ENCODE data around the gene RNF220. TPM values are rescaled to one million over a fixed set of nuclear protein-coding genes. Genes with fewer than 3 reads are reported as not detected.

RNF220 gene
- total RNA-seq, 1 experiment from 2014 or later, result 68.7 TPM

GRCh38 chr1:44471911-44472453 lies 66.9 kb downstream of the RNF220 start:
- no TSS peak for BruUV-seq (replicated peaks)
- Mint-ChIP-seq H3K27ac (ENCODE audit: unreplicated experiment) (no peak overlapping the region), H3K27me3 (ENCODE audit: unreplicated experiment) (peaks cover 55% of the 10 kb centered on the region), H3K36me3 (ENCODE audit: insufficient read depth, unreplicated experiment) (no peaks in the 10 kb centered on the region), H3K9me3 (ENCODE audit: low read depth, unreplicated experiment) (no peaks in the 10 kb centered on the region), H3K4me1 (ENCODE audit: low read depth, unreplicated experiment) (no peaks in the 10 kb centered on the region), H3K4me3 (ENCODE audit: low read depth, unreplicated experiment) (no peak overlapping the region)
- TF ChIP-seq CTCF (IDR thresholded peaks at IDR 0.05; ENCODE audit: unreplicated experiment), result no peak
- no peak for DNase-seq
- intact Hi-C loops (cut with micrococcal nuclease; ENCODE audit: unreplicated experiment), result no loop called here
- CTCF ChIA-PET, result no interaction called here

- intact Hi-C loops (cut with micrococcal nuclease; ENCODE audit: unreplicated experiment), result no loop called here
- CTCF ChIA-PET, result no interaction called here
- H3K4me1 Mint-ChIP-seq (ENCODE audit: low read depth, unreplicated experiment), result no peaks in the 10 kb centered on the region
- TF ChIP-seq CTCF (IDR thresholded peaks at IDR 0.05; ENCODE audit: unreplicated experiment), result no peak
- DNase-seq, result no peak
- H3K36me3 Mint-ChIP-seq (ENCODE audit: insufficient read depth, unreplicated experiment), result no peaks in the 10 kb centered on the region
- no peaks in the 10 kb centered on the region for H3K9me3 Mint-ChIP-seq (ENCODE audit: low read depth, unreplicated experiment)
- no peak overlapping the region for H3K4me3 Mint-ChIP-seq (ENCODE audit: low read depth, unreplicated experiment)
- H3K27me3 Mint-ChIP-seq (ENCODE audit: unreplicated experiment), result peaks cover 55% of the 10 kb centered on the region
- BruUV-seq (replicated peaks), result no TSS peak
- no peak overlapping the region for H3K27ac Mint-ChIP-seq (ENCODE audit: unreplicated experiment)
Observed at GRCh38 chr1:44472620-44473525, 67.8 kb downstream of the RNF220 start.

- intact Hi-C loops (cut with micrococcal nuclease; ENCODE audit: unreplicated experiment), result no loop called here
- CTCF ChIA-PET, result no interaction called here
- BruUV-seq (replicated peaks), result no TSS peak
- Mint-ChIP-seq H3K27ac (ENCODE audit: unreplicated experiment) (no peak overlapping the region), H3K4me3 (ENCODE audit: low read depth, unreplicated experiment) (no peak overlapping the region), H3K27me3 (ENCODE audit: unreplicated experiment) (peaks cover 48% of the 10 kb centered on the region), H3K4me1 (ENCODE audit: low read depth, unreplicated experiment) (no peaks in the 10 kb centered on the region), H3K9me3 (ENCODE audit: low read depth, unreplicated experiment) (no peaks in the 10 kb centered on the region), H3K36me3 (ENCODE audit: insufficient read depth, unreplicated experiment) (no peaks in the 10 kb centered on the region)
- no peak for DNase-seq
- no peak for TF ChIP-seq CTCF (IDR thresholded peaks at IDR 0.05; ENCODE audit: unreplicated experiment)
Observed at GRCh38 chr1:44476891-44477290, 71.8 kb downstream of the RNF220 start.

GRCh38 chr1:44481701-44482100 lies 76.6 kb downstream of the RNF220 start:
- H3K9me3 Mint-ChIP-seq (ENCODE audit: low read depth, unreplicated experiment), result no peaks in the 10 kb centered on the region
- H3K27ac Mint-ChIP-seq (ENCODE audit: unreplicated experiment), result no peak overlapping the region
- no peaks in the 10 kb centered on the region for H3K36me3 Mint-ChIP-seq (ENCODE audit: insufficient read depth, unreplicated experiment)
- CTCF ChIA-PET, result interaction anchor here (0.6 kb wide), 2 partner anchors 26 to 848 kb away, joined by 3 to 5 read pairs; no protein-coding TSS in a partner anchor
- intact Hi-C loops (cut with micrococcal nuclease; ENCODE audit: unreplicated experiment), result no loop called here
- TF ChIP-seq CTCF (IDR thresholded peaks at IDR 0.05; ENCODE audit: unreplicated experiment), result no peak
- H3K4me3 Mint-ChIP-seq (ENCODE audit: low read depth, unreplicated experiment), result no peak overlapping the region
- BruUV-seq (replicated peaks), result no TSS peak
- DNase-seq, result no peak
- H3K4me1 Mint-ChIP-seq (ENCODE audit: low read depth, unreplicated experiment), result no peaks in the 10 kb centered on the region
- peaks cover 60% of the 10 kb centered on the region for H3K27me3 Mint-ChIP-seq (ENCODE audit: unreplicated experiment)
